LNCAP (cell line): ENCODE data around the gene STOX2.

ENCODE experiments used
- TF ChIP-seq, protein P1 (sequence below): fragments of 450-650 bp; IDR thresholded peaks from 2 replicates; pipeline ENCODE4 v1.5.1; 2017; ENCODE audit warnings: mild to moderate bottlenecking

The STOX2 gene

GRCh38 chr4:184016759-184017668 is 111.9 kb downstream of the STOX2 start:
- TF ChIP-seq, protein P1, sequence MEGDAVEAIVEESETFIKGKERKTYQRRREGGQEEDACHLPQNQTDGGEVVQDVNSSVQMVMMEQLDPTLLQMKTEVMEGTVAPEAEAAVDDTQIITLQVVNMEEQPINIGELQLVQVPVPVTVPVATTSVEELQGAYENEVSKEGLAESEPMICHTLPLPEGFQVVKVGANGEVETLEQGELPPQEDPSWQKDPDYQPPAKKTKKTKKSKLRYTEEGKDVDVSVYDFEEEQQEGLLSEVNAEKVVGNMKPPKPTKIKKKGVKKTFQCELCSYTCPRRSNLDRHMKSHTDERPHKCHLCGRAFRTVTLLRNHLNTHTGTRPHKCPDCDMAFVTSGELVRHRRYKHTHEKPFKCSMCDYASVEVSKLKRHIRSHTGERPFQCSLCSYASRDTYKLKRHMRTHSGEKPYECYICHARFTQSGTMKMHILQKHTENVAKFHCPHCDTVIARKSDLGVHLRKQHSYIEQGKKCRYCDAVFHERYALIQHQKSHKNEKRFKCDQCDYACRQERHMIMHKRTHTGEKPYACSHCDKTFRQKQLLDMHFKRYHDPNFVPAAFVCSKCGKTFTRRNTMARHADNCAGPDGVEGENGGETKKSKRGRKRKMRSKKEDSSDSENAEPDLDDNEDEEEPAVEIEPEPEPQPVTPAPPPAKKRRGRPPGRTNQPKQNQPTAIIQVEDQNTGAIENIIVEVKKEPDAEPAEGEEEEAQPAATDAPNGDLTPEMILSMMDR: no peak

DNA sequence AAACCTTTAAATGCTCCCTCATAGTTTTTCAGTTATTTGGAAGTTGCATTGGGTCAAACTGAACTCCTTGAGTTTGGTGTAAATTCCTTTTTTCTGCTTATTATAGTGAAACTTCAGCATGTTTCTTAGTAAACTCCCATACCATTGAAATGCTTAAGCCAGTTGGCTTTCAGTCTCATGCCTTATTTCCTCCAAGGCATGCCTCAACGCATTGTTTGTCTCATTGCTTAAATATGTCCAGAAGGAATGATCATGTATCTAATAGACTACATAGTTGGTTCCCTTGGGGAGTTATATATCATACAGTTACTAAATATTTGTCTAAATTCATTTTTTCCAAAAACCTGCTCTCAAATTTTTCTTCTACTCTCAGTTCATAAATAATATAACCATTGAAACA is 114.0 kb downstream of the STOX2 start:
- TF ChIP-seq, protein P1: no peak

GRCh38 chr4:184019667-184020623 is 114.8 kb downstream of the STOX2 start:
- TF ChIP-seq, protein P1: no peak

DNA sequence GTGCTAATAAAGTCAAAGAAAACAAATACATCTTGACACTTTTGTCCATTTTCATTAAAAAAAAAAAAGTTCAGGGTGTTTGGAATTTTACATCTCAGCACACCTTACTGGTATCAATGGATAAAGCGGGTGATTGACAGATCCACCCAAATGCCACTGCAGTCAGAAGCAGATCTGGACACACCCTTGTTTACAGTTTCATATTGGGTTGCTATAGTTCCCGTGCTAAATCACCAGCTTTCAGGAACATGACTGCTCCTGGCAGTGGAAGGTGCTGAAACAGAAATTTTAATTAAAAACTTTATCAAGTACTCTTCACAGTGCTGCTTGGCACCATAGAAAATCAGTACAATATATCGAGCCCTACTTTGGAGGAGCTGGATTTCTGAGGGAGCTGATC is 116.3 kb downstream of the STOX2 start:
- TF ChIP-seq, protein P1: no peak

- TF ChIP-seq, protein P1: no peak
Observed at GRCh38 chr4:184022679-184023383, 117.7 kb downstream of the STOX2 start.

DNA sequence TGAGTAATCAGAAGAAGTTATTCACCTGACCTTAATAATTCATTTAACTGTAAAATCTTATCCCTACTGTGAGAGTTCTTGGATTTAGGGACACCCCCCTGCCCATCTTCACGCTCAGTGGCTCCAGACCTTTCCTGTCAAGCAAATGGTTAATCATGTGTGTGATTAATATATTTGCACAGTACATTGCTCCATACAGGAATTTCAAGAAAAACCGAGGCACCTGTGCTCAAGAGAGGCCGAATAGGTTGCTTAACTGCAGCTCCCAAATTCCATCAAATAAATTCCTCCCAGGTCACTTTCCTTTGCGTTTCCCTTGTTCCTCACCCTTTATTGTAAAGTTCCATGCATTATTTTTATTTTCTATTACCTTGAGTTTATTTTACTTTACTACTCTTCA is 119.5 kb downstream of the STOX2 start:
- TF ChIP-seq, protein P1: no peak
